ENCODE data around the gene YWHAG.
A peak's percentile ranks its signal among the peaks of the same experiment; 100 is the strongest.
"Not testable (repeated sequence)": the region's sequence is repeated elsewhere in the genome, so short reads cannot be mapped to it uniquely, and the experiment has no call there.

YWHAG gene

GRCh38 chr7:76316984-76317781 lies 41.6 kb downstream of the YWHAG start:
- H3K27ac ChIP-seq = peak overlapping the region; percentile 93
- no peak for TF ChIP-seq CTCF (conservative IDR thresholded peaks at IDR 0.05)

- no peak overlapping the region for H3K27ac ChIP-seq
- no peak for TF ChIP-seq CTCF (conservative IDR thresholded peaks at IDR 0.05)
Observed at GRCh38 chr7:76315364-76315763, 43.4 kb downstream of the YWHAG start.

GRCh38 chr7:76314740-76315139 lies 44.1 kb downstream of the YWHAG start:
- not testable (repeated sequence) for H3K27ac ChIP-seq

GRCh38 chr7:76314042-76314721 lies 44.6 kb downstream of the YWHAG start:
- H3K27ac ChIP-seq = no peak overlapping the region
- peak; percentile 99 for TF ChIP-seq CTCF (conservative IDR thresholded peaks at IDR 0.05)

GRCh38 chr7:76311838-76312237 lies 47.0 kb downstream of the YWHAG start:
- not testable (repeated sequence) for H3K27ac ChIP-seq

GRCh38 chr7:76310102-76310957 lies 48.5 kb downstream of the YWHAG start:
- H3K27ac ChIP-seq = peak overlapping the region; percentile 73
- no peak for TF ChIP-seq CTCF (conservative IDR thresholded peaks at IDR 0.05)

GRCh38 chr7:76309341-76310101 lies 49.3 kb downstream of the YWHAG start:
- peak overlapping the region; percentile 73 for H3K27ac ChIP-seq

- H3K27ac ChIP-seq = not testable (repeated sequence)
Observed at GRCh38 chr7:76308874-76309273, 49.9 kb downstream of the YWHAG start.

- no peak for TF ChIP-seq CTCF (conservative IDR thresholded peaks at IDR 0.05)
- H3K27ac ChIP-seq = peak overlapping the region; percentile 56
Observed at GRCh38 chr7:76304888-76305375, 53.9 kb downstream of the YWHAG start.
